Fibroblast of lung (primary cell): ENCODE results near the gene PRC1. TPM values are rescaled to one million over a fixed set of nuclear protein-coding genes. Genes with fewer than 3 reads are reported as not detected.
A peak's percentile ranks its signal among the peaks of the same experiment; 100 is the strongest.

Experiments used
- DNase-seq, 2 donors: peaks; one replicate each; pipeline versions ENCODE4 v3.0.0 to v3.0.0-alpha.2; 2010; ENCODE audit warnings: low read depth in 2 of 2
- H2AFZ ChIP-seq: 2 replicates; pipeline ENCODE4 v1.5.1; 2012; ENCODE audit warnings: low read length, control low read depth, inconsistent platforms
- H3K27ac ChIP-seq: 2 replicates; pipeline ENCODE4 v1.5.1; 2011; ENCODE audit warnings: low read length, control low read depth; ENCODE audit not compliant: insufficient read depth
- H3K27me3 ChIP-seq: 2 replicates; pipeline ENCODE4 v1.5.1; 2011; ENCODE audit warnings: mild to moderate bottlenecking, low read length; ENCODE audit not compliant: control insufficient read depth, insufficient read depth
- H3K36me3 ChIP-seq: 2 replicates; pipeline ENCODE4 v1.5.1; 2011; ENCODE audit warnings: low read length; ENCODE audit not compliant: control insufficient read depth, insufficient read depth
- H3K4me1 ChIP-seq: 2 replicates; pipeline ENCODE4 v1.5.1; 2011; ENCODE audit warnings: low read length; ENCODE audit not compliant: control insufficient read depth, insufficient read depth; ENCODE audit errors: extremely low read depth
- H3K4me2 ChIP-seq: 2 replicates; pipeline ENCODE4 v1.5.1; 2011; ENCODE audit warnings: low read length, control low read depth; ENCODE audit not compliant: insufficient read depth; ENCODE audit errors: extremely low read depth
- H3K4me3 ChIP-seq, 4 experiments: fragments of 200-600 bp in 1 of 4; sonication (generic) in 1 of 4; replicated peaks in 1 of 4; 2 replicates each; pipeline ENCODE4 v1.5.1; 2011 to 2016; ENCODE audit warnings: low read length in 4 of 4, low read depth in 3 of 4, mild to moderate bottlenecking in 3 of 4, control low read depth in 2 of 4, inconsistent platforms in 1 of 4, mixed read lengths in 1 of 4; ENCODE audit not compliant: insufficient read depth in 1 of 4; ENCODE audit errors: control extremely low read depth in 1 of 4
- H3K79me2 ChIP-seq: 2 replicates; pipeline ENCODE4 v1.5.1; 2012; ENCODE audit warnings: mild to moderate bottlenecking, low read length, inconsistent platforms; ENCODE audit not compliant: control insufficient read depth, insufficient read depth
- H3K9ac ChIP-seq: 2 replicates; pipeline ENCODE4 v1.5.1; 2011; ENCODE audit warnings: mild to moderate bottlenecking, low read length, control low read depth; ENCODE audit not compliant: insufficient read depth
- H3K9me3 ChIP-seq: 2 replicates; pipeline ENCODE4 v1.5.1; 2012; ENCODE audit warnings: low read depth, low read length; ENCODE audit not compliant: control insufficient read depth, insufficient read depth
- H4K20me1 ChIP-seq: 2 replicates; pipeline ENCODE4 v1.5.1; 2011; ENCODE audit warnings: low read length; ENCODE audit not compliant: control insufficient read depth, insufficient read depth; ENCODE audit errors: extremely low read depth
- CTCF ChIP-seq, 2 donors: IDR thresholded peaks in 1 of 2; conservative IDR thresholded peaks in 1 of 2; 1 replicate in 1 of 2; 2 replicates in 1 of 2; pipeline ENCODE4 v1.5.1; 2011 to 2012; ENCODE audit warnings: low read length in 2 of 2, control low read depth in 1 of 2, inconsistent platforms in 1 of 2, low read depth in 1 of 2, mild to moderate bottlenecking in 1 of 2
- EZH2 ChIP-seq: IDR thresholded peaks from 2 replicates; pipeline ENCODE4 v1.5.1; 2012; ENCODE audit warnings: low read length, control low read depth, mild to moderate bottlenecking; ENCODE audit errors: missing control alignments
- polyA plus RNA-seq, 2 donors: library from polyadenylated mRNA; depleted of rRNA in 1 of 2; stranded (reverse) in 1 of 2; unstranded in 1 of 2; fragments of >200 nt; gene quantifications; 2 replicates each; pipeline ENCODE4 v1.2.1, GENCODE V29; 2011 to 2012; ENCODE audit warnings: missing spikeins in 1 of 2
- total RNA-seq: library from RNA; depleted of rRNA; stranded (reverse); fragments of >200 nt; gene quantifications from 2 replicates; pipeline ENCODE4 v1.2.1, GENCODE V29; 2014

The PRC1 gene
- total and polyA plus RNA-seq, 2 donors (not counting 1 experiment from before 2014, with no cell fraction given), result 57.8 to 60.5 TPM

- H3K4me2 ChIP-seq, result peak within 1 kb of the TSS; percentile 95
- DNase-seq, result peak; percentile 86 to 87
- peaks cover 28% of the 10 kb centered on the region for H3K79me2 ChIP-seq
- peak within 1 kb of the TSS; percentile 88 to 97 (median 92) for H3K4me3 ChIP-seq
- no peaks in the 10 kb centered on the region for H3K27me3 ChIP-seq
- peak within 1 kb of the TSS; percentile 97 for H2AFZ ChIP-seq
- no peaks in the 10 kb centered on the region for H3K4me1 ChIP-seq
- peak within 1 kb of the TSS; percentile 82 for H3K9ac ChIP-seq
- no peak for TF ChIP-seq EZH2
- no peak for TF ChIP-seq CTCF (conservative IDR thresholded peaks at IDR 0.05 in 1 of 2, IDR thresholded peaks at IDR 0.05 in 1 of 2; ENCODE audit: low read depth in 1 of 2, low read length in 2 of 2)
- no peaks in the 10 kb centered on the region for H4K20me1 ChIP-seq
- no peaks in the 10 kb centered on the region for H3K9me3 ChIP-seq
- H3K27ac ChIP-seq, result peak within 1 kb of the TSS; percentile 80
- H3K36me3 ChIP-seq, result no peaks in the 10 kb centered on the region
Measured at GRCh38 chr15:91022075-91022831, 27.9 kb upstream of the PRC1 start, which contains the start of gene VPS33B. TSS of gene VPS33B (minus strand) at chr15:91022594. CDS start at chr15:91022249, 345 bp downstream.

- H2AFZ ChIP-seq, result peak overlapping the region; percentile 97
- no peaks in the 10 kb centered on the region for H3K27me3 ChIP-seq
- TF ChIP-seq EZH2 (no peak), CTCF (conservative IDR thresholded peaks at IDR 0.05 in 1 of 2, IDR thresholded peaks at IDR 0.05 in 1 of 2; ENCODE audit: low read depth in 1 of 2, low read length in 2 of 2) (no peak)
- H3K4me2 ChIP-seq, result peak overlapping the region; percentile 95
- no peaks in the 10 kb centered on the region for H4K20me1 ChIP-seq
- H3K4me1 ChIP-seq, result no peaks in the 10 kb centered on the region
- H3K9me3 ChIP-seq, result no peaks in the 10 kb centered on the region
- peak overlapping the region; percentile 82 for H3K9ac ChIP-seq
- H3K4me3 ChIP-seq, result peak overlapping the region; percentile 88 to 97 (median 92)
- H3K27ac ChIP-seq, result peak overlapping the region; percentile 80
- peak in 1 of 2 donors; percentile 17 for DNase-seq
- H3K79me2 ChIP-seq, result peaks cover 31% of the 10 kb centered on the region
- no peaks in the 10 kb centered on the region for H3K36me3 ChIP-seq
Measured at GRCh38 chr15:91021516-91022074, 27.3 kb upstream of the PRC1 start.

- Histone ChIP-seq H3K27ac (no peak overlapping the region), H3K4me1 (no peaks in the 10 kb centered on the region), H3K9ac (no peak overlapping the region), H3K79me2 (peaks cover 31% of the 10 kb centered on the region), H4K20me1 (no peaks in the 10 kb centered on the region), H3K4me3 (no peak overlapping the region), H3K27me3 (no peaks in the 10 kb centered on the region), H3K36me3 (no peaks in the 10 kb centered on the region), H3K9me3 (no peaks in the 10 kb centered on the region), H2AFZ (no peak overlapping the region), H3K4me2 (no peak overlapping the region)
- no peak for TF ChIP-seq EZH2
- TF ChIP-seq CTCF (conservative IDR thresholded peaks at IDR 0.05 in 1 of 2, IDR thresholded peaks at IDR 0.05 in 1 of 2; ENCODE audit: low read depth in 1 of 2, low read length in 2 of 2), result no peak
- no peak for DNase-seq
Measured at GRCh38 chr15:91018158-91018557, 23.8 kb upstream of the PRC1 start.
